ENCODE measurements around the gene TIGD6.
"Not testable (repeated sequence)": the region's sequence is repeated elsewhere in the genome, so short reads cannot be mapped to it uniquely, and the experiment has no call there.

TIGD6 gene

GRCh38 chr5:149966946-149967345 lies 33.5 kb downstream of the TIGD6 start:
- no peak for DNase-seq

GRCh38 chr5:149963729-149964128 lies 36.7 kb downstream of the TIGD6 start:
- DNase-seq, result no peak

DNA sequence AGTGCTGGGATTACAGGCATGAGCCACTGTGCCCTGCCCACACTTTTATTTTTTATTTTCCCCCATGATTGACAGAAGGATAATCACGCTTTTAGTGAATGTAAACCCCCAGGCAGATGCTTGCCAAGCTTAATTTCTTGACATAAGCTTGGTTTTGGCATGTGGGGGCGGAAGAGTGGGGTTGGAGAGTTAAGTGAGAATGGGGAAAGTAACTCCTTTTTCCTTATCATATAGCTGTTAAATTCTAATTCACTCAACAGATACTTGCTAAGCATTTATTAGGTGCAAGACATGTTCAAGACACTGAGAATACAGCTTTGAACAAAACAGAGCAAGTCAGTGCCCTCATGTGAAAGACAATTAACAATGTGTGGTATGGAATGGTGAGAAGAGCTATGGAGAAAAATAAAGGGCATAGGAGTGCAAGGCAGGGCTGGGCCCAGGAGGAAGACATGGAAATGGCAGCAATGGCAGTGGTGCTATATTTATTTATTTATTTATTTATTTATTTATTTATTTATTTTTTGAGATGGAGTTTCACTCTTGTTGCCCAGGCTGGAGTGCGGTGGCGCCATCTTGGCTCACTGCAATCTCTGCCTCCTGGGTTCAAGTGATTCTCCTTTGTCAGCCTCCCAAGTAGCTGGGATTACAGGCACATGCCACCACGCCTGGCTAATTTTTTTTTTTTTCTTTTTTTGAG lies 37.7 kb downstream of the TIGD6 start:
- no peak for DNase-seq

GRCh38 chr5:149961957-149962409 lies 38.5 kb downstream of the TIGD6 start:
- DNase-seq, result peak in 1 of 2 donors; percentile 17

DNA sequence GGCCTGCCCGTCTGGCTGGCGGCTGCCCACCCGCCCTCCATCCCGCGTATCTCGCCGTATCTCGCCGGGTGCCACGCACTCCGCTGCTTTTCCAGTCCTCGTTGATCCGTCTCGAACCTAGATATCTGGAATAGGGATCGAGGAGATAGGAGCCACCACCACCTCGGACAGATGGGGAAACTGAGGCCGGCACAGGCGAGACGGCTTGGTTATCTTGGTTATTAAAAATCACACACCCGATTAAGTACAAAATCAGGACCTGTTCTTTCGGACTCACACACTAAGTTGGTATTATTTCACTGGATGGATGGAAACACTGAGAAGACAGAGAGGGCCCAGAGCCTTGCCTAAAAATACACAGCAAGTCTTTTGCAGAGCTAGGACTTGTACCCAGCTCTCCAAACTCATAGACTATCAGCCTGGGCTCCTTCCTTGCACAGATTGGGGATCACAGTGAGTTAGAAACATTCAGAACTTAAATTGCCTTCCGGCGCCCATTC lies 39.2 kb downstream of the TIGD6 start:
- DNase-seq, result no peak

DNA sequence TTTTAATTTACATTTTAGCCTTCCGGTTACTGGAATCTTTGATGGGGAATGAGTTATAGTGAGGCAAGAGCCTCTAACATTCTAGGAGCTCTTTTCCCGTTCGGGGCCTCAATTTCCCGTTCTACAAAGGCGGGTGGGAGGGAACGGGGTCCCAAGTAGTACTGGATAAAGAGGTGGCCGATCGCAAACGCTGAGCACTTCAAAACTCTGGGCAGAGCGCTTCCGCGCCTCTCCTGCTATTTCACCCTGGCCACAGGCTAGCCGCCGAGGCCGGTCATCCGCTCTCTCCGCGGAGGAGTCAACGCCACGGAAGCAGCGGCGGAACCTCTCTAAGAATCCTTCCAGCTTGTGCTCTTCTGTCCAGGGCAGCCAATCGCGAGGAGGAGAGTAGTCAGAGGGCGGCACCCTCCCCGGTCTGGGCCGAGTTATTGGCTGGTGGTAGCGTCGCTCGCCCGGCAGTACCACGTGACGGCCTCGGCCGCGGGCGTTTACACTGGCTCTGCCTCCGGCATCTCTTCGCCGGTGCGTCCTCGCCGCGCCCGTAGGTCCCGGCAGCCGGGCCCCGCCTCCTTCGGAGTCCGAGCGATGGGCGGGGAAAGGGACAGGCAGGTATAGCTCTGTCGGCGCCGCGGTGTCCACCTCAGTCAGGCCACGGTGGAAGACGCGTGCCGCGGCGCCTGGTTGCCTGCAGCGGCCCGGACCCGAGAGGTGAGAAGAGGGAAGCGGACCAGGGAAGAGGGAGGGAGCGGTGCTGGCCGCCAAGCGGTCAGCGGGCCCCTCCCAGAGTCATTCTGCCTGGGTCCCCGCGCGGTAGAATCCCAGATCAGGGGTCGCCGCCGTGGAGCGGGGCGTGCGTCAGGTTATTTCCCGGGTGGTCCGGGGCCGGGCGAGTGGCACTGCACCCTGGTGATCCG lies 39.9 kb downstream of the TIGD6 start, which contains the start of gene SLC26A2:
TSS of gene SLC26A2 (plus strand) at position 487 of the 914 bp plus-strand sequence. CDS start 16,895 bp downstream, outside the sequence.
- DNase-seq, result peak; percentile 94 to 95

DNA sequence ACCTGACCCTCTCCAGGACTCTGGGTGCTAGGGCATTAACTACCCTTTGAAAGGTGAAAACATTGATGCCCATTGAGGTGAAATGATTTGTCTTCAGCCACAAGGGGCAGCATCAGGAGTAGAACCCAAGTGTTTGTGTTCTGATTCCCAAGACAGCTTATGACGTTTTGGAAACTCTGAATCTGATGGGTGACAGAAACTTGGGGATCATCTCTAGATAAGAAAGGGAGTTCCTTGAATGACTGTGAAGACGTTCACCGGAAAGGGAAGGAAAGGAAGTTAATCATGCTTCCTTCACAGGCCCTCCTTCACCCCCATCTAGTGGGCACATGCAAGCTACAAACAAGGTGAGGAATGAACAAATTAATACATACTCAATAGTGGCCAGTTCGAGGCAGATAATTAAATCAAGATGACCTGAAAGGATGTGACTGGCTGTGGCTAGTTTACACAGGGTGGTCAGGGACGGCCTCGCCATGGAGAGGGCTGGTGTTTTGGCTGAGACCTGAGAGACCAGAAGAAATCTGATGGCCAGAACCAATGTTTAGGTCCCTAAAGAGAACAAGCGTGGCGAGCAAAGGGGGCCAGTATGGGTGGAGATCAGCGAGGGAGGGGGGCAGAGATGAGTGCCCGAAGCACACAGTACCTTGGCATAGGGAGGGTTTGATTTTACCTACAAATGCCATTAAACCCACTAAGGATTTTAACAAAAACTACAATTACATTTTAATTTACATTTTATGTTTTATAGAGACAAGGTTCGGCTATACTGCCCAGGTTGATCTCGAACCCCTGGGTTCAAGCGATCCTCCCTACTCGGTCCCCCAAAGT lies 40.8 kb downstream of the TIGD6 start:
- peak; percentile 44 to 69 for DNase-seq

DNA sequence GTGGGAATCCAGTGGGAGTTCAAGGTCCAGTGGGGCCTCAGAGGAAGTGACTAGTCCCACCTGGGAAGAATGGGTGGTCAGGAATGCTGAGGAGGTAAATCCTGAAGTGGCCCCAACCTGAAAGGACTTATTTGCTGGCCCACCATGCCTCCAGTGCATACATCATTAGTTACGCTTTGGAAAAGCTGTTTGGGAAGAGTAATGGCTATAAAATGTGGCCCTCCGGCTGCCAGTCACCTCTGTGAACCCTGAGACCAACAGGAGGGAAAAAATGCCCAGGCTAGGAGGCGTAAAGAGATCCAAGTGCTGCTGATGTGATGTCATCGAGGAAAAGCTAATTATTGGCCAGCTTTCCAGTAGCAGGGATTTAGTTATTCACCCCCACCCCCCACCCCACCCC lies 42.6 kb downstream of the TIGD6 start:
- no peak for DNase-seq

DNA sequence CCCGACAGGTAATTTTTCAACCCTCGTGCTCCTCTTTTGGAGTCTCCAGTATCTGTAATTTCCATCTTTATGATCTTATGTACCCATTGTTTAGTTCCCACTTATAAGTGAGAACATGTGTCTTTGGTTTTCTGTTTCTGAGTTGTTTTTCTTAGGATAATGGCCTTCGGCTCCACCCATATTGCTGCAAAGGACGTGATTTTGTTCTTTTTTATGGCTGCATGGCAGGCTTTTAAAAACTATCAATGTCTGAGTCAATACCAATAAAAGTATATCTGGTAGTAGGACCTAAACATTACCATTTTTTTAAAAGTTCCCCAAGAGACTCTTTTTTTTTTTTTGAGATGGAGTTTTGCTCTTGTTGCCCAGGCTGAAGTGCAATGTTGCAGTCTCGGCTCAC lies 43.8 kb downstream of the TIGD6 start:
- DNase-seq, result no peak

DNA sequence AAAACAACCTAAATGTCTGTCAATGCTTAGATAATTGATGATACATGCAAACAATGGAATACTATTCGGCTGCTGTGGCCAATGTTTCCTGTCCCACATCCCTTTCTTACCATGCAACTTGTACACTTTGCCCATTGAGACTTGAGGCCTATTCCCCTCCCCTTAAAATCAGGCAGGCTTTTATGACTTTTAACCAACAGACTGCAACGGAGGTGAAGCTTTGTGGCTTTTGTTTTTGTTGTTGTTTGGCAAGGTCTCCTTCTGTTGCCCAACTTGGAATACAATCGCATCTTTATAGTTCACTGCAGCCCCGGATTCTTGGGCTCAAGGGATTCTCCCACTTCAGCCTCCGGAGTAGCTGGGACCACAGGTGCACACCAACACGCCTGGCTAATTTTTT lies 45.7 kb downstream of the TIGD6 start:
- no peak for DNase-seq

GRCh38 chr5:149953436-149954121 lies 46.9 kb downstream of the TIGD6 start:
- no peak for DNase-seq

- no peak for DNase-seq
These were observed 49.2 kb downstream of the TIGD6 start for GRCh38 chr5:149951138-149951749.

GRCh38 chr5:149948993-149949392 lies 51.5 kb downstream of the TIGD6 start:
- DNase-seq, result no peak

- no peak for DNase-seq
These were observed 54.3 kb downstream of the TIGD6 start for GRCh38 chr5:149946118-149946517.

GRCh38 chr5:149944666-149945065 lies 55.8 kb downstream of the TIGD6 start, which contains the start of gene PDE6A:
Gene PDE6A, minus strand, starts transcription at chr5:149944793. Its CDS starts 120 bp downstream, at chr5:149944673.
- no peak for DNase-seq

GRCh38 chr5:149943177-149943949 lies 57.1 kb downstream of the TIGD6 start:
- DNase-seq, result not testable (repeated sequence)

Data from CD4-positive, alpha-beta T cell treated with Interleukin-1 beta for 1 hour (primary cell).